CD4-positive, alpha-beta T cell (primary cell): ENCODE data around the gene SASH1. TPM values are rescaled to one million over a fixed set of nuclear protein-coding genes. Genes with fewer than 3 reads are reported as not detected.

Experiments used
- ATAC-seq: fragments of 200-7000 bp; cut with Tn5 transposase; one replicate; pipeline ENCODE4 v1.10.0; 2022; ENCODE audit warnings: mild to moderate bottlenecking; ENCODE audit not compliant: poor library complexity
- CTCF ChIA-PET: fragments of 350-600 bp; sonication (Branson Sonifier 250); formaldehyde crosslinking; loops from one replicate; lab custom pipeline; 2021; ENCODE audit warnings: antibody characterized with exemption, inconsistent platforms; lab: Charles Lee
- POLR2A ChIA-PET: fragments of 350-600 bp; sonication (Branson Sonifier 250); formaldehyde crosslinking; loops from one replicate; lab custom pipeline; 2021; ENCODE audit warnings: antibody characterized with exemption, inconsistent platforms; lab: Charles Lee
- DNase-seq, 14 experiments: peaks; one replicate each; pipeline ENCODE4 v3.0.0-alpha.2; 2013 to 2020; ENCODE audit warnings: mixed read lengths in 2 of 14
- H3K27ac ChIP-seq, 2 donors: one replicate each; pipeline versions ENCODE4 v1.5.1 to v1.7.0; 2013; ENCODE audit warnings: low read length in 2 of 2, low read depth in 1 of 2, mild to moderate bottlenecking in 1 of 2
- H3K27me3 ChIP-seq, 2 experiments: 1 replicate in 1 of 2; 2 replicates in 1 of 2; pipeline versions ENCODE4 v1.6.1 to v1.7.0; 2013; ENCODE audit warnings: low read length in 2 of 2, control low read depth in 1 of 2, mild to moderate bottlenecking in 1 of 2, moderate library complexity in 1 of 2; ENCODE audit not compliant: insufficient read depth in 2 of 2, control insufficient read depth in 1 of 2
- H3K36me3 ChIP-seq: one replicate; pipeline ENCODE4 v1.6.1; 2013; ENCODE audit warnings: low read length, control low read depth; ENCODE audit not compliant: insufficient read depth
- H3K4me1 ChIP-seq: one replicate; pipeline ENCODE4 v1.6.1; 2013; ENCODE audit warnings: low read length, control low read depth; ENCODE audit not compliant: insufficient read depth
- H3K4me3 ChIP-seq: one replicate; pipeline ENCODE4 v1.5.1; 2013; ENCODE audit warnings: mild to moderate bottlenecking, low read length, moderate library complexity
- H3K9me3 ChIP-seq, 2 experiments: 1 replicate in 1 of 2; 2 replicates in 1 of 2; pipeline versions ENCODE4 v1.6.1 to v1.7.0; 2013; ENCODE audit warnings: low read length in 2 of 2, mild to moderate bottlenecking in 2 of 2, control low read depth in 1 of 2, moderate library complexity in 1 of 2; ENCODE audit not compliant: control insufficient read depth in 1 of 2, insufficient read depth in 1 of 2
- H3K27ac Mint-ChIP-seq: one replicate; pipeline ENCODE4 v1.8.0; 2020; ENCODE audit warnings: mixed read lengths
- H3K27me3 Mint-ChIP-seq: one replicate; pipeline ENCODE4 v1.8.0; 2021; ENCODE audit warnings: mixed read lengths
- H3K36me3 Mint-ChIP-seq: one replicate; pipeline ENCODE4 v1.8.0; 2021; ENCODE audit warnings: low read depth, mixed read lengths
- H3K4me1 Mint-ChIP-seq: one replicate; pipeline ENCODE4 v1.8.0; 2021; ENCODE audit warnings: low read depth, mixed read lengths
- H3K4me3 Mint-ChIP-seq: one replicate; pipeline ENCODE4 v1.8.0; 2020; ENCODE audit warnings: mild to moderate bottlenecking, mixed read lengths
- H3K9me3 Mint-ChIP-seq: one replicate; pipeline ENCODE4 v1.8.0; 2020; ENCODE audit warnings: mixed read lengths
- CTCF ChIP-seq: fragments of 200-600 bp; IDR thresholded peaks from one replicate; pipeline ENCODE4 v1.8.0; 2022; ENCODE audit warnings: antibody characterized with exemption, mild to moderate bottlenecking
- intact Hi-C, 2 experiments: fragments of 100-400 bp; cut with DNase I in 1 of 2; cut with micrococcal nuclease in 1 of 2; formaldehyde crosslinking; loops; one replicate each; pipeline versions ENCODE4 v1.15.1 to v1.9.0; 2023 to 2025; cut with DNase I, micrococcal nuclease
- total RNA-seq, 174 experiments: library from RNA in 2 of 174; stranded (reverse) in 2 of 174; gene quantifications; one replicate each; pipeline ENCODE4 v1.2.3 and lab custom pipeline; 2021 to 2026

The SASH1 gene
- total RNA-seq, 2 experiments from 2014 or later: 0.58 to 0.75 TPM

GRCh38 chr6:148530394-148530953 lies 187.8 kb downstream of the SASH1 start:
- H3K9me3 Mint-ChIP-seq: no peaks in the 10 kb centered on the region
- Histone ChIP-seq H3K27me3 (no peaks in the 10 kb centered on the region), H3K9me3 (no peaks in the 10 kb centered on the region), H3K4me1 (no peaks in the 10 kb centered on the region), H3K4me3 (no peak overlapping the region), H3K36me3 (no peaks in the 10 kb centered on the region), H3K27ac (no peak overlapping the region)
- no peak overlapping the region for H3K4me3 Mint-ChIP-seq
- H3K27me3 Mint-ChIP-seq: no peaks in the 10 kb centered on the region
- ChIA-PET POLR2A (no interaction called here), CTCF (no interaction called here)
- H3K4me1 Mint-ChIP-seq: no peaks in the 10 kb centered on the region
- no peak for TF ChIP-seq CTCF
- no peaks in the 10 kb centered on the region for H3K36me3 Mint-ChIP-seq
- no peak for DNase-seq
- intact Hi-C loops: no loop called here
- ATAC-seq: no peak
- H3K27ac Mint-ChIP-seq: no peak overlapping the region

GRCh38 chr6:148530976-148531375 lies 188.3 kb downstream of the SASH1 start:
- CTCF ChIA-PET: no interaction called here

GRCh38 chr6:148532698-148533097 lies 190.1 kb downstream of the SASH1 start:
- no peaks in the 10 kb centered on the region for H3K36me3 Mint-ChIP-seq

More at GRCh38 chr6:148530976-148531375, 188.3 kb downstream of the SASH1 start:
- Histone ChIP-seq H3K9me3 (no peaks in the 10 kb centered on the region), H3K4me3 (no peak overlapping the region), H3K36me3 (no peaks in the 10 kb centered on the region), H3K4me1 (no peaks in the 10 kb centered on the region), H3K27me3 (no peaks in the 10 kb centered on the region), H3K27ac (no peak overlapping the region)
- DNase-seq: no peak
- intact Hi-C loops: no loop called here
- POLR2A ChIA-PET: no interaction called here
- Mint-ChIP-seq H3K36me3 (no peaks in the 10 kb centered on the region), H3K4me1 (no peaks in the 10 kb centered on the region), H3K9me3 (no peaks in the 10 kb centered on the region), H3K27ac (no peak overlapping the region), H3K27me3 (no peaks in the 10 kb centered on the region), H3K4me3 (no peak overlapping the region)
- no peak for ATAC-seq
- TF ChIP-seq CTCF: no peak

More at GRCh38 chr6:148532698-148533097, 190.1 kb downstream of the SASH1 start:
- POLR2A ChIA-PET: no interaction called here
- Mint-ChIP-seq H3K4me3 (no peak overlapping the region), H3K9me3 (no peaks in the 10 kb centered on the region), H3K4me1 (no peaks in the 10 kb centered on the region), H3K27ac (no peak overlapping the region), H3K27me3 (no peaks in the 10 kb centered on the region)
- ATAC-seq (no peak), DNase-seq (no peak)
- H3K4me3 ChIP-seq: no peak overlapping the region
- intact Hi-C loops: no loop called here
- no peaks in the 10 kb centered on the region for H3K27me3 ChIP-seq
- H3K9me3 ChIP-seq: no peaks in the 10 kb centered on the region
- H3K4me1 ChIP-seq: no peaks in the 10 kb centered on the region
- no peak overlapping the region for H3K27ac ChIP-seq
- TF ChIP-seq CTCF: no peak
- no peaks in the 10 kb centered on the region for H3K36me3 ChIP-seq
- CTCF ChIA-PET: no interaction called here
